Heart right ventricle (tissue), 16 donors: ENCODE data around the gene IKBIP. TPM values are rescaled to one million over a fixed set of nuclear protein-coding genes. Genes with fewer than 3 reads are reported as not detected.
A peak's percentile ranks its signal among the peaks of the same experiment; 100 is the strongest.

Source experiments
- ATAC-seq, 8 donors: fragments of 200-7000 bp; cut with Tn5 transposase; one replicate each; pipeline ENCODE4 v1.9.1; 2020; ENCODE audit warnings: mild to moderate bottlenecking in 8 of 8, moderate library complexity in 8 of 8, moderate number of reproducible peaks in 1 of 8
- DNase-seq, 2 donors: peaks; one replicate each; pipeline ENCODE4 v3.0.0-alpha.2; 2020
- H3K27ac ChIP-seq, 10 donors: fragments of 200-600 bp; sonication (generic) in 2 of 10; one replicate each; pipeline versions ENCODE4 v1.5.0 to v1.8.0; 2020 to 2022; ENCODE audit warnings: mild to moderate bottlenecking in 3 of 10
- H3K27me3 ChIP-seq, 7 donors: fragments of 200-600 bp; one replicate each; pipeline ENCODE4 v1.8.0; 2021 to 2022; ENCODE audit warnings: mild to moderate bottlenecking in 2 of 7
- H3K36me3 ChIP-seq, 9 donors: fragments of 200-600 bp; sonication (generic) in 1 of 9; one replicate each; pipeline versions ENCODE4 v1.5.0 to v1.8.0; 2020 to 2022; ENCODE audit warnings: mild to moderate bottlenecking in 2 of 9
- H3K4me1 ChIP-seq, 9 donors: fragments of 200-600 bp; sonication (generic) in 1 of 9; one replicate each; pipeline versions ENCODE4 v1.5.0 to v1.8.0; 2020 to 2022; ENCODE audit warnings: mild to moderate bottlenecking in 4 of 9
- H3K4me3 ChIP-seq, 10 donors: fragments of 200-600 bp; sonication (generic) in 2 of 10; one replicate each; pipeline versions ENCODE4 v1.5.0 to v1.8.0; 2020 to 2022; ENCODE audit warnings: mild to moderate bottlenecking in 7 of 10, moderate library complexity in 2 of 10
- H3K9me3 ChIP-seq, 11 donors: fragments of 200-600 bp in 10 of 11; sonication (generic) in 2 of 11; one replicate each; pipeline versions ENCODE4 v1.5.0 to v1.8.0; 2013 to 2022; ENCODE audit warnings: mild to moderate bottlenecking in 2 of 11, control low read depth in 1 of 11, moderate library complexity in 1 of 11
- WGBS, 2 donors: extraction: QIAGEN DNeasy Blood & Tissue Kit; methylation state at CpG; one replicate each; pipeline ENCODE4 v1.1.7; 2013; ENCODE audit warnings: inconsistent platforms in 1 of 2; 5-methylcytosine and 5-hydroxymethylcytosine counted together
- intact Hi-C, 10 donors: fragments of 100-400 bp; cut with DNase I; formaldehyde crosslinking; loops; one replicate each; pipeline versions ENCODE4 v1.11.1 to v1.14.2; 2022
- polyA plus RNA-seq, 2 donors: library from polyadenylated mRNA; stranded (reverse); fragments of 200-250 nt; gene quantifications; one replicate each; pipeline ENCODE4 v1.2.3, GENCODE V29; 2013
- total RNA-seq, 10 donors: library from RNA; stranded (reverse); fragmentation: NEBNext Ultra II Directional in 3 of 10; extraction: Animal tissue kit (Norgen Biotek cat#: 25700) in 3 of 10; gene quantifications; one replicate each; pipeline versions ENCODE4 v1.2.1 to v1.2.4, GENCODE V29; 2021 to 2023
- TF ChIP-seq, protein P1 (sequence below), 9 donors: fragments of 200-600 bp; sonication (generic) in 2 of 9; IDR thresholded peaks; one replicate each; pipeline versions ENCODE4 v1.5.0 to v1.8.0; 2021 to 2022; ENCODE audit warnings: antibody characterized with exemption in 9 of 9, mild to moderate bottlenecking in 5 of 9, moderate library complexity in 1 of 9
- donor health status: Arrhythmogenic right ventricular cardiomyopathy.
- donor health status: ischemic (EF 13 %, LVEDD 7.1; RV severe dilation, severe dysfunction).
- donor health status: healthy with polysubstance abuse.
- donor health status: DM: no; HTN: yes; CAD: no.
- donor health status: DM: no; HTN: no; CAD: no.
- donor health status: ischemic (EF 25% LVEDD 6.9; RV normal size, moderate dysfunction).
- donor health status: ischemic (EF 25% LVEDD 5.7; RV mildly dilated, moderate dysfunction).
- donor health status: healthy.
- donor health status: DM: yes; HTN: yes; CAD: no.
- donor health status: Ischemic cardiomyopathy.
- donor health status: ischemic (EF 35%, LVEDD 5.7; RV mildly dilated, moderate dysfunction).
- donor health status: nonischemic (EF 11% LVEDD 7.7; RV severe dilation, severe dysfunction).
- donor health status: DM: yes; HTN: yes; CAD: no.
- donor health status: PGD.
- donor health status: ischemic (EF 29% LVEDD 5.4; RV normal size, mild dysfunction).
- donor health status: nonischemic (EF 23%, LVEDD 6.1; RV moderate dilation, normal function).

Gene IKBIP
- total and polyA plus RNA-seq, 12 donors = 2.4 to 13.4 (median 4.8) TPM

DNA sequence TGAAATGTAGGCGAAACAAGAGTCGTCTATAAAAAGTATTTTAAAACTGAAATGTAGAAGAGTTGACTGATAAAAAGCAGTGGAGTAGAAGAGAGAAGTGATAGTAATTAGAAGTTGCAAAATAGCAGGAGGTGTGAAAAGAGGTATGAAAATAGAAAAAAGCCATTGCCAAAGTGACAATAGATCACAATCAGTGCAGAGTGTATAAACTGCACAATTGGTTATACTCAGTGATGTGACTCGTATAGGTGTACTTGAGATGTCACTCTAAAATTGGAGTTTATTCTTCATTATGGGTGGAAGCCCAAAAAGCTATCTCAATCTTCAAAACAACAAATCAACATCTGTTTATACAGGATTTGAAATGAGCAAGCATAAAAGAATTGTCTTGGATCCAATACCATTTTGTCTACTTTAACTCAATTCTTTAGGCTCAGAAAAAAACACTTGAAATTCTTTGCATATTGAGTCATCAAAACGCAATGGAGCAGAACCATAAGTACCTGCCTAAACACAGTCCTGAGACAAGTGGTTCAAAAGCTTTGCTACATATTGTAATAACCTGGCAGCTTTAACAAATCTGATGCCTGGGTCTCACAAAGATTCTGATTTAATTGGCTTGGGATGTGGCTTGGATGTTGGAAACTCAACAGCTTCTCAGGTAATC lies 8.8 kb downstream of the IKBIP start:
- Histone ChIP-seq H3K27me3 (no peaks in the 10 kb centered on the region), H3K4me3 (no peak overlapping the region), H3K4me1 (peaks cover 0 to 33% (median 5%) of the 10 kb centered on the region in 9 donors), H3K9me3 (no peaks in the 10 kb centered on the region), H3K27ac (no peak overlapping the region), H3K36me3 (peaks cover 0 to 23% (median 0%) of the 10 kb centered on the region in 9 donors)
- WGBS, 2 donors = 79 to 83% methylated on average over 4 of the region's 4 CpGs
- TF ChIP-seq, protein P1, sequence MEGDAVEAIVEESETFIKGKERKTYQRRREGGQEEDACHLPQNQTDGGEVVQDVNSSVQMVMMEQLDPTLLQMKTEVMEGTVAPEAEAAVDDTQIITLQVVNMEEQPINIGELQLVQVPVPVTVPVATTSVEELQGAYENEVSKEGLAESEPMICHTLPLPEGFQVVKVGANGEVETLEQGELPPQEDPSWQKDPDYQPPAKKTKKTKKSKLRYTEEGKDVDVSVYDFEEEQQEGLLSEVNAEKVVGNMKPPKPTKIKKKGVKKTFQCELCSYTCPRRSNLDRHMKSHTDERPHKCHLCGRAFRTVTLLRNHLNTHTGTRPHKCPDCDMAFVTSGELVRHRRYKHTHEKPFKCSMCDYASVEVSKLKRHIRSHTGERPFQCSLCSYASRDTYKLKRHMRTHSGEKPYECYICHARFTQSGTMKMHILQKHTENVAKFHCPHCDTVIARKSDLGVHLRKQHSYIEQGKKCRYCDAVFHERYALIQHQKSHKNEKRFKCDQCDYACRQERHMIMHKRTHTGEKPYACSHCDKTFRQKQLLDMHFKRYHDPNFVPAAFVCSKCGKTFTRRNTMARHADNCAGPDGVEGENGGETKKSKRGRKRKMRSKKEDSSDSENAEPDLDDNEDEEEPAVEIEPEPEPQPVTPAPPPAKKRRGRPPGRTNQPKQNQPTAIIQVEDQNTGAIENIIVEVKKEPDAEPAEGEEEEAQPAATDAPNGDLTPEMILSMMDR (IDR thresholded peaks at IDR 0.05) = no peak
- no peak for DNase-seq
- intact Hi-C loops = no loop called here
- ATAC-seq = no peak

DNA sequence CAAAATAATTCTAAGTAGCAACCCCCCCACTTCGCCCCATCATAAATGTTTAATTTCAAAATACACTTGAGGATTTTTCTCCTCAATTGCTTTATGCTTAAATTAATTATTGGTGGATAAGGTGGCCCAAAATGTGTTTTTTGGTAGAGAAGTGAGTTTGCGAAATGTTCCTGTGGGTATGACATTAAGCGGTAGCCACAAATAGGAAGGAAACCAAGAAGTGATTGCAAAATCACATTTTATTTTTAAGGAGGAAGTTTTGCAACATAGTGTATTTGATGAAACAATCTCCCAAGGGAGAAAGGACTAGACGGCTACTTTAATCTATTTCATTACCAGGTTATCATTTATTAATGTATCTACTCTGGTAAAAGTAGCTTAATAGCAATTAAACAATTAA lies 25.6 kb downstream of the IKBIP start:
- ATAC-seq = peak in 6 of 8 donors; percentile 45 to 76 (median 61)
- peak overlapping the region in 2 of 10 donors; percentile 1 to 37 for H3K27ac ChIP-seq

DNA sequence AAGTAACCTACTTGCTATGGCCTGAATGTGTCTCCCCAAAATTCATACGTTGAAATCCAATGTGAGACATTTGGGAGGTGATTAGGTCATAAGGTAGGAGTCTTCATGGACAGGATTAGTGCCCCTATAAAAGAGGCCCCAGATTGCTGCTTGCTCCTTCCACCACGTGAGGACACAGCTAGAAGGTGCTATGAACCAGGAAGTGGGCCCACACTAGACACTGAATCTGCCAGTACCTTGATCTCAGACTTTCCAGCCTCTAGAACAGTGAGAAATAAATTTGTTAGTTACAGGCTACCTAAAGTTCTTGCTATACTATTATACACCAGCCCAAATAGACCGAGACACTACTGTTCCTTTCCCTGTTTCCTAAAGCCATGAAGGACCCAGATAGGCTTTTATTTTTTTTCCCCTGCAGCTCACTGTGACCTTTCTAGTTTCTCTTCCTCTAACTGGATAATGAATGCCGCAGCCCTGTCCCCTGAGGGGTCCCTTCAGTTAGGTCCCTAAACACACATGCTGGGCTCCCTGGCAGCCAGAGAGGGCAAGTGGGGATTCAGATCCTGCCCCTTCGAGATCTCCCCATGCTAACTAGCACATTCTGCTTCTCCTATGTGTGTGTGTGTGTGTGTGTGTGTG lies 31.8 kb downstream of the IKBIP start:
- peak in 1 of 8 donors; percentile 22 for ATAC-seq
- H3K4me1 ChIP-seq = peaks cover 0 to 8% (median 0%) of the 10 kb centered on the region in 9 donors
- no peak for DNase-seq
- no peaks in the 10 kb centered on the region for H3K9me3 ChIP-seq
- no peaks in the 10 kb centered on the region for H3K27me3 ChIP-seq
- TF ChIP-seq, protein P1 (IDR thresholded peaks at IDR 0.05) = no peak
- peak overlapping the region in 1 of 10 donors; percentile 18 for H3K27ac ChIP-seq
- H3K36me3 ChIP-seq = no peaks in the 10 kb centered on the region
- no peak overlapping the region for H3K4me3 ChIP-seq
- 72 to 78% methylated on average over 5 of the region's 5 CpGs for WGBS, 2 donors
- intact Hi-C loops = no loop called here

More for the DNA sequence above, 25.6 kb downstream of the IKBIP start:
- Histone ChIP-seq H3K4me3 (peak overlapping the region in 1 of 10 donors; percentile 9), H3K9me3 (no peaks in the 10 kb centered on the region), H3K36me3 (no peaks in the 10 kb centered on the region), H3K4me1 (peaks cover 0 to 30% (median 0%) of the 10 kb centered on the region in 9 donors), H3K27me3 (no peaks in the 10 kb centered on the region)
- DNase-seq = no peak
- TF ChIP-seq, protein P1 (IDR thresholded peaks at IDR 0.05) = no peak
- intact Hi-C loops = no loop called here
- WGBS, 2 donors = 57 to 62% methylated on average over 4 of the region's 4 CpGs

DNA sequence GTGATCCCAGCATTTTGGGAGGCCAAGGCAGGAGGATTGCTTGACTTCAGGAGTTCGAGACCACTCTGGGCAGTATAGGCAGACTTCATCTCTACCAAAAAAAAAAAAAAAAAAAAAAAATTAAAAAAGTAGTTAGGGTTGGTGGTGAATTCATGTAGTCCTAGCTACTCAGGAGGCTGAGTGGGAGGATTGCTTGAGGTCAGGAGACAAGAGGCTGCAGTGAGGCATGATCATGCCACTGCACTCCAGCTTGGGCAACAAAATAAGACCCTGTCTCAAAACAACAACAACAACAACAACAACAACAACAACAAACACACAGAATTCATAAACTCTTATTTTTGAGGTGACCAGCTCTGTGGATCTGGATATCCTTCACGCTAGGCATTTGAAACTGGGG lies 34.0 kb downstream of the IKBIP start:
- TF ChIP-seq, protein P1 (IDR thresholded peaks at IDR 0.05) = no peak
- Histone ChIP-seq H3K9me3 (no peaks in the 10 kb centered on the region), H3K27me3 (no peaks in the 10 kb centered on the region), H3K27ac (no peak overlapping the region), H3K4me3 (no peak overlapping the region), H3K36me3 (peaks cover 0 to 3% (median 0%) of the 10 kb centered on the region in 9 donors), H3K4me1 (peaks cover 0 to 5% (median 0%) of the 10 kb centered on the region in 9 donors)
- DNase-seq = no peak
- no peak for ATAC-seq
- intact Hi-C loops = no loop called here
- WGBS, 2 donors = 96 to 100% methylated on average over 2 of the region's 2 CpGs
